ENCODE measurements around the gene CAV2.

CAV2 gene

DNA sequence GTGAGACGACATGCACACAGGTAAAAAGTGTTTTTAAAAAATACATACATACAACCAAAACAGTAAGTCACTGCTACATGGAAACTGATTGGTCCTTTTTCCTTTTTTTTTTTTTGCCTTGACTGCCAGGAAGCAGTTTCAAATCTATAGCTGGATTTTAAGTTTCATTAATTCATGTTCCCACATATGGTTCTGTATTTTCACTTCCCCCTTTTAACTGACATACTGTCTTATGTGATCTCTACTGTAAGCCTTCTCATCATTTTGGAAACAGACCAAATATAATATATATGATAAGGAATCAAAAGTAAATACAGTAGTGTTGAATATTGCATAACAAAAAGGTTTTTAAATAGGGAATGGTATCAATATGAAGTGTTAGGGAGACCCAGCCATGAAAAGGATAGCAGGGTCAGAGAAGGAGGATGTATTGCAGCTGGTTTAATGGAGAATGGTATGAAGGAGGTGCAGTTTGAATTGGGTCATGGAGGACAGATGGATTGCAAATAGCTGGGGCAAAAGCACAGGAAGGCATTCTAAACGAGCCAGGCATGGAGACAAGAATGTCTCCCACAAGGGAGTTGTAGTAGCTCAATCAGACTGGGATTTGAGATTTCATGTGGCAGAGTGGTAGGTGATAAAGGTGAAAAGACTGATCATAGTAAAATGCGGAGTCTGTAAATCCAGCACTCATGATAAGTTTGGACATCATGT, 30.7 kb downstream of the CAV2 start:
- Histone ChIP-seq H3K9ac (ENCODE audit: low read length) (no peak overlapping the region), H2AFZ (ENCODE audit: low read length) (no peak overlapping the region), H3K36me3 (replicated peaks; ENCODE audit: insufficient read depth, low read length) (no peaks in the 10 kb centered on the region), H3K27me3 (replicated peaks; ENCODE audit: insufficient read depth, low read length) (no peaks in the 10 kb centered on the region), H3K4me2 (ENCODE audit: low read depth, low read length) (peak overlapping the region; percentile 53), H3K4me1 (ENCODE audit: low read length) (peaks cover 34% of the 10 kb centered on the region), H3K27ac (ENCODE audit: low read length) (peak overlapping the region; percentile 7; the same call in 1 of the 2 replicates), H3K9me2 (replicated peaks; ENCODE audit: insufficient read depth, low read length) (no peaks in the 10 kb centered on the region), H4K20me1 (ENCODE audit: insufficient read depth, low read length) (no peaks in the 10 kb centered on the region), H3K4me3 (ENCODE audit: low read length) (0 out of 2 replicates have a peak overlapping the region, but pooled peaks have one; percentile 11), H3K79me2 (ENCODE audit: low read length) (peaks cover 66% of the 10 kb centered on the region), H3K9me3 (replicated peaks; ENCODE audit: insufficient read depth, low read length) (no peaks in the 10 kb centered on the region), H3F3A (ENCODE audit: insufficient read depth, low read length) (peaks cover 29% of the 10 kb centered on the region)
- DNase-seq, result no peak
- TF ChIP-seq EZH2 (optimal IDR thresholded peaks at IDR 0.05; ENCODE audit: low read depth, low read length) (no peak), EZH2phosphoT487 (IDR thresholded peaks at IDR 0.05; ENCODE audit: low read length) (no peak)
- TF ChIP-seq, protein P1, sequence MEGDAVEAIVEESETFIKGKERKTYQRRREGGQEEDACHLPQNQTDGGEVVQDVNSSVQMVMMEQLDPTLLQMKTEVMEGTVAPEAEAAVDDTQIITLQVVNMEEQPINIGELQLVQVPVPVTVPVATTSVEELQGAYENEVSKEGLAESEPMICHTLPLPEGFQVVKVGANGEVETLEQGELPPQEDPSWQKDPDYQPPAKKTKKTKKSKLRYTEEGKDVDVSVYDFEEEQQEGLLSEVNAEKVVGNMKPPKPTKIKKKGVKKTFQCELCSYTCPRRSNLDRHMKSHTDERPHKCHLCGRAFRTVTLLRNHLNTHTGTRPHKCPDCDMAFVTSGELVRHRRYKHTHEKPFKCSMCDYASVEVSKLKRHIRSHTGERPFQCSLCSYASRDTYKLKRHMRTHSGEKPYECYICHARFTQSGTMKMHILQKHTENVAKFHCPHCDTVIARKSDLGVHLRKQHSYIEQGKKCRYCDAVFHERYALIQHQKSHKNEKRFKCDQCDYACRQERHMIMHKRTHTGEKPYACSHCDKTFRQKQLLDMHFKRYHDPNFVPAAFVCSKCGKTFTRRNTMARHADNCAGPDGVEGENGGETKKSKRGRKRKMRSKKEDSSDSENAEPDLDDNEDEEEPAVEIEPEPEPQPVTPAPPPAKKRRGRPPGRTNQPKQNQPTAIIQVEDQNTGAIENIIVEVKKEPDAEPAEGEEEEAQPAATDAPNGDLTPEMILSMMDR (IDR thresholded peaks at IDR 0.05; ENCODE audit: low read length), result no peak

DNA sequence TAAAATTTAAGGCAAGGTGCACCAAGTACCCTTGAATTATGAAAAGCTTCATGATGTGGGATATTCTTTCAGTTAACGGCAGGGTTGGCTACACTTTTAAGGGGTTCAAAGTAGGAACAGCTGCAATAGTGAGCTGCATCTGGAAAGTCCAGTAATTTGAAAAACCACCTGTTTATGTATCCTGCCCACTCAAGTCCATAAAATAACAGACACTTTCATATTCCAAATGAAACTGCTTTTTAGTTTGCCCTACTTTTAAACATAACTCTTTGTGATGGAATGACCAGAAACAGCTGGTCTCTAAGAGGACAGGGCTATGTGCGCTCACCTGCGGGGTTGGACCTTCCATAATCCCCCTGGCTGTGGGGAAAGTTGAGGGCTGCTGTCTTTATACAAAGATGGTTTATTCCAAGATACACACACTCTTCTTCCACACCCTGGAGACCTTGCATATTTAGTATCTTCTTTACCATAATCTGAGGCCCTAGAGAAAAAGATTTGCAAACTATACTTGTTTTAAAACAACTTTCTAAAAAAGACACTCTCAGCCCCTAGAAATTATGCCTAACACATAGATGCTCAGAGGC, 32.7 kb downstream of the CAV2 start:
- no peaks in the 10 kb centered on the region for H3K27me3 ChIP-seq (replicated peaks; ENCODE audit: insufficient read depth, low read length)
- no peaks in the 10 kb centered on the region for H3K9me2 ChIP-seq (replicated peaks; ENCODE audit: insufficient read depth, low read length)
- TF ChIP-seq EZH2 (optimal IDR thresholded peaks at IDR 0.05; ENCODE audit: low read depth, low read length) (no peak), EZH2phosphoT487 (IDR thresholded peaks at IDR 0.05; ENCODE audit: low read length) (no peak)
- TF ChIP-seq, protein P1 (IDR thresholded peaks at IDR 0.05; ENCODE audit: low read length), result no peak
- H2AFZ ChIP-seq (ENCODE audit: low read length), result no peak overlapping the region
- peaks cover 14% of the 10 kb centered on the region; the same call in 1 of the 2 replicates for H3F3A ChIP-seq (ENCODE audit: insufficient read depth, low read length)
- peaks cover 71% of the 10 kb centered on the region for H3K79me2 ChIP-seq (ENCODE audit: low read length)
- H3K27ac ChIP-seq (ENCODE audit: low read length), result no peak overlapping the region
- no peak for DNase-seq
- H3K9me3 ChIP-seq (replicated peaks; ENCODE audit: insufficient read depth, low read length), result no peaks in the 10 kb centered on the region
- no peaks in the 10 kb centered on the region for H4K20me1 ChIP-seq (ENCODE audit: insufficient read depth, low read length)
- no peaks in the 10 kb centered on the region for H3K36me3 ChIP-seq (replicated peaks; ENCODE audit: insufficient read depth, low read length)
- peaks cover 34% of the 10 kb centered on the region for H3K4me1 ChIP-seq (ENCODE audit: low read length)
- no peak overlapping the region for H3K4me3 ChIP-seq (ENCODE audit: low read length)
- H3K9ac ChIP-seq (ENCODE audit: low read length), result no peak overlapping the region
- no peak overlapping the region for H3K4me2 ChIP-seq (ENCODE audit: low read depth, low read length)

DNA sequence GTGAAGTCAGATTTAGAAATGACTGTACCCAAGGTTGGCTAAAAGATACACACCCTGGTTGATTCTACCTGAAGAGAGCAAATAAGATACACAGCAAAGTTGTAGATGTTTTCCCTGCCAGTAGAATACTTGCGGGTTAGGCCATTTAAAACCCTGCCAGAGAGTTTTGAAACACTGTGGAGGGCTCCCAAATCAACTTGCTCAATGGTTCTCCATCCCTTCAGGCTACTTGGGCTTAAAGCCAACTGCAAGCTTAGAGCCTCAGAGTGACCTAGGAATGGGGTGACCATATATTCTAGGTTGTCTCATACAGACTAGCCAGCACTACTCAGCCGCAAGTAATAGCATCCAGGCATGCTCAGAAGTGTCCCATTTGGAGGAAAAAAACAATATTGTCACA, 35.3 kb downstream of the CAV2 start:
- no peak for DNase-seq
- Histone ChIP-seq H3K4me3 (ENCODE audit: low read length) (no peak overlapping the region), H3K36me3 (replicated peaks; ENCODE audit: insufficient read depth, low read length) (0 out of 2 replicates have a peak, but pooled peaks cover 3% of the 10 kb centered on the region), H3K4me1 (ENCODE audit: low read length) (peaks cover 13% of the 10 kb centered on the region), H3K9me3 (replicated peaks; ENCODE audit: insufficient read depth, low read length) (no peaks in the 10 kb centered on the region), H3K79me2 (ENCODE audit: low read length) (peaks cover 58% of the 10 kb centered on the region), H2AFZ (ENCODE audit: low read length) (no peak overlapping the region), H4K20me1 (ENCODE audit: insufficient read depth, low read length) (no peaks in the 10 kb centered on the region), H3K4me2 (ENCODE audit: low read depth, low read length) (no peak overlapping the region), H3F3A (ENCODE audit: insufficient read depth, low read length) (0 out of 2 replicates have a peak, but pooled peaks cover 1% of the 10 kb centered on the region), H3K9ac (ENCODE audit: low read length) (no peak overlapping the region), H3K27ac (ENCODE audit: low read length) (no peak overlapping the region), H3K27me3 (replicated peaks; ENCODE audit: insufficient read depth, low read length) (no peaks in the 10 kb centered on the region), H3K9me2 (replicated peaks; ENCODE audit: insufficient read depth, low read length) (no peaks in the 10 kb centered on the region)
- TF ChIP-seq EZH2phosphoT487 (IDR thresholded peaks at IDR 0.05; ENCODE audit: low read length) (no peak), EZH2 (optimal IDR thresholded peaks at IDR 0.05; ENCODE audit: low read depth, low read length) (no peak)
- TF ChIP-seq, protein P1 (IDR thresholded peaks at IDR 0.05; ENCODE audit: low read length), result no peak
